ENCODE measurements around the gene NCSTN. TPM values are rescaled to one million over a fixed set of nuclear protein-coding genes. Genes with fewer than 3 reads are reported as not detected.

Gene NCSTN
- total RNA-seq, 3 donors from 2014 or later: 70.4 to 104 (median 95.8) TPM

GRCh38 chr1:160363010-160363409 lies 19.8 kb downstream of the NCSTN start:
- DNase-seq (no peak), ATAC-seq (no peak)
- H3K4me3 ChIP-seq: no peak overlapping the region
- TF ChIP-seq CTCF (IDR thresholded peaks at IDR 0.05): no peak
- H3K9me3 ChIP-seq: no peaks in the 10 kb centered on the region
- H3K36me3 ChIP-seq (ENCODE audit: low read depth): peaks cover 2% of the 10 kb centered on the region
- intact Hi-C loops (cut with DNase I, micrococcal nuclease): no loop called here
- no peaks in the 10 kb centered on the region for H3K4me1 ChIP-seq (ENCODE audit: low read depth)

- DNase-seq: no peak
- intact Hi-C loops (cut with DNase I, micrococcal nuclease): no loop called here
- H3K9me3 ChIP-seq: no peaks in the 10 kb centered on the region
- no peaks in the 10 kb centered on the region for H3K4me1 ChIP-seq (ENCODE audit: low read depth)
- no peak for ATAC-seq
- no peak overlapping the region for H3K4me3 ChIP-seq
- TF ChIP-seq CTCF (IDR thresholded peaks at IDR 0.05): no peak
- H3K36me3 ChIP-seq (ENCODE audit: low read depth): no peaks in the 10 kb centered on the region
Observed at GRCh38 chr1:160363951-160364735, 21.0 kb downstream of the NCSTN start.

GRCh38 chr1:160365325-160365724 lies 22.1 kb downstream of the NCSTN start:
- DNase-seq (no peak), ATAC-seq (no peak)
- TF ChIP-seq CTCF (IDR thresholded peaks at IDR 0.05): no peak
- no peaks in the 10 kb centered on the region for H3K4me1 ChIP-seq (ENCODE audit: low read depth)
- no peaks in the 10 kb centered on the region for H3K9me3 ChIP-seq
- no peak overlapping the region for H3K4me3 ChIP-seq
- no peaks in the 10 kb centered on the region for H3K36me3 ChIP-seq (ENCODE audit: low read depth)
- intact Hi-C loops (cut with DNase I, micrococcal nuclease): no loop called here

- H3K36me3 ChIP-seq (ENCODE audit: low read depth): no peaks in the 10 kb centered on the region
- no peak for TF ChIP-seq CTCF (IDR thresholded peaks at IDR 0.05)
- no peaks in the 10 kb centered on the region for H3K9me3 ChIP-seq
- DNase-seq: no peak
- H3K4me1 ChIP-seq (ENCODE audit: low read depth): no peaks in the 10 kb centered on the region
- H3K4me3 ChIP-seq: no peak within 1 kb of the TSS
- intact Hi-C loops (cut with DNase I, micrococcal nuclease): no loop called here
- ATAC-seq: no peak
Observed at GRCh38 chr1:160366731-160367515, 23.7 kb downstream of the NCSTN start, which contains the start of gene NHLH1. Gene NHLH1, plus strand, starts transcription at chr1:160367071. Its CDS starts 3,661 bp downstream, at chr1:160370732.

- Histone ChIP-seq H3K4me1 (ENCODE audit: low read depth) (no peaks in the 10 kb centered on the region), H3K9me3 (no peaks in the 10 kb centered on the region), H3K4me3 (no peak overlapping the region), H3K36me3 (ENCODE audit: low read depth) (no peaks in the 10 kb centered on the region)
- TF ChIP-seq CTCF (IDR thresholded peaks at IDR 0.05): no peak
- ATAC-seq: no peak
- intact Hi-C loops (cut with DNase I, micrococcal nuclease): no loop called here
- no peak for DNase-seq
Observed at GRCh38 chr1:160367516-160367900, 24.3 kb downstream of the NCSTN start.
